Immature natural killer cell (primary cell): ENCODE results near the gene NFATC1. TPM values are rescaled to one million over a fixed set of nuclear protein-coding genes. Genes with fewer than 3 reads are reported as not detected.

Source experiments
- DNase-seq, 3 donors: peaks; one replicate each; pipeline ENCODE4 v3.0.0; 2022; ENCODE audit warnings: mixed read lengths in 1 of 3
- H3K27ac Mint-ChIP-seq, 6 donors: one replicate each; pipeline ENCODE4 v1.8.0; 2020; ENCODE audit warnings: mixed read lengths in 6 of 6, mild to moderate bottlenecking in 5 of 6, inconsistent platforms in 4 of 6, moderate library complexity in 3 of 6
- H3K27me3 Mint-ChIP-seq, 3 donors: one replicate each; pipeline ENCODE4 v1.8.0; 2020 to 2021; ENCODE audit warnings: low read depth in 3 of 3, mild to moderate bottlenecking in 3 of 3, mixed read lengths in 3 of 3, moderate library complexity in 3 of 3, inconsistent platforms in 1 of 3
- H3K36me3 Mint-ChIP-seq, 3 donors: one replicate each; pipeline ENCODE4 v1.8.0; 2020; ENCODE audit warnings: mixed read lengths in 3 of 3, inconsistent platforms in 2 of 3, mild to moderate bottlenecking in 2 of 3
- H3K4me1 Mint-ChIP-seq, 2 donors: one replicate each; pipeline ENCODE4 v1.8.0; 2020; ENCODE audit warnings: inconsistent platforms in 2 of 2, mild to moderate bottlenecking in 2 of 2, mixed read lengths in 2 of 2, moderate library complexity in 1 of 2
- H3K4me3 Mint-ChIP-seq, 5 donors: one replicate each; pipeline ENCODE4 v1.8.0; 2020; ENCODE audit warnings: mild to moderate bottlenecking in 5 of 5, mixed read lengths in 5 of 5, inconsistent platforms in 3 of 5, moderate library complexity in 3 of 5
- H3K9me3 Mint-ChIP-seq, 6 donors: one replicate each; pipeline ENCODE4 v1.8.0; 2020; ENCODE audit warnings: mild to moderate bottlenecking in 6 of 6, mixed read lengths in 6 of 6, inconsistent platforms in 4 of 6, moderate library complexity in 3 of 6
- polyA plus RNA-seq, 3 donors: library from polyadenylated mRNA; unstranded; fragments of 300-500 nt; fragmentation: Illumina TruSeq; gene quantifications; one replicate each; pipeline ENCODE4 v1.2.3, GENCODE V29; 2021

The NFATC1 gene
- polyA plus RNA-seq, 3 donors from 2014 or later: 3.1 to 17.6 (median 8.9) TPM

- peak; percentile 42 to 52 (median 51) for DNase-seq
- H3K9me3 Mint-ChIP-seq: no peaks in the 10 kb centered on the region
- H3K4me3 Mint-ChIP-seq: peak overlapping the region; percentile 71 to 82 (median 72)
- H3K27me3 Mint-ChIP-seq: peaks cover 0 to 10% (median 2%) of the 10 kb centered on the region in 3 donors
- H3K4me1 Mint-ChIP-seq: peaks cover 48% of the 10 kb centered on the region in 2 donors
- peaks cover 0 to 13% (median 8%) of the 10 kb centered on the region in 3 donors for H3K36me3 Mint-ChIP-seq
- peak overlapping the region; percentile 14 to 94 (median 84) for H3K27ac Mint-ChIP-seq
These were observed 112.1 kb downstream of the NFATC1 start for GRCh38 chr18:79507546-79508480.

GRCh38 chr18:79508565-79509535 is 113.1 kb downstream of the NFATC1 start:
- no peaks in the 10 kb centered on the region for H3K9me3 Mint-ChIP-seq
- peaks cover 0 to 13% (median 8%) of the 10 kb centered on the region in 3 donors for H3K36me3 Mint-ChIP-seq
- DNase-seq: no peak
- H3K4me3 Mint-ChIP-seq: peak overlapping the region; percentile 67 to 82 (median 72)
- peaks cover 48% of the 10 kb centered on the region in 2 donors for H3K4me1 Mint-ChIP-seq
- H3K27me3 Mint-ChIP-seq: peaks cover 0 to 10% (median 2%) of the 10 kb centered on the region in 3 donors
- H3K27ac Mint-ChIP-seq: peak overlapping the region in 5 of 6 donors; percentile 14 to 87 (median 69)

- H3K27ac Mint-ChIP-seq: peak overlapping the region in 2 of 6 donors; percentile 12 to 61
These were observed 113.8 kb downstream of the NFATC1 start for GRCh38 chr18:79509536-79509930.

GRCh38 chr18:79510046-79510685 is 114.4 kb downstream of the NFATC1 start:
- Mint-ChIP-seq H3K9me3 (no peaks in the 10 kb centered on the region), H3K4me3 (no peak overlapping the region), H3K4me1 (peaks cover 41 to 42% of the 10 kb centered on the region in 2 donors), H3K36me3 (peaks cover 0 to 13% (median 8%) of the 10 kb centered on the region in 3 donors), H3K27me3 (peaks cover 0 to 10% (median 2%) of the 10 kb centered on the region in 3 donors), H3K27ac (peak overlapping the region in 1 of 6 donors; percentile 12)
- DNase-seq: no peak

More at GRCh38 chr18:79509536-79509930, 113.8 kb downstream of the NFATC1 start:
- no peaks in the 10 kb centered on the region for H3K9me3 Mint-ChIP-seq
- H3K36me3 Mint-ChIP-seq: peaks cover 0 to 13% (median 8%) of the 10 kb centered on the region in 3 donors
- DNase-seq: no peak
- peaks cover 0 to 10% (median 2%) of the 10 kb centered on the region in 3 donors for H3K27me3 Mint-ChIP-seq
- H3K4me1 Mint-ChIP-seq: peaks cover 42% of the 10 kb centered on the region in 2 donors
- H3K4me3 Mint-ChIP-seq: no peak overlapping the region

GRCh38 chr18:79510731-79511241 is 115.1 kb downstream of the NFATC1 start:
- H3K36me3 Mint-ChIP-seq: peaks cover 0 to 13% (median 8%) of the 10 kb centered on the region in 3 donors
- H3K4me1 Mint-ChIP-seq: peaks cover 38 to 40% of the 10 kb centered on the region in 2 donors
- no peak overlapping the region for H3K27ac Mint-ChIP-seq
- no peak overlapping the region for H3K4me3 Mint-ChIP-seq
- H3K9me3 Mint-ChIP-seq: no peaks in the 10 kb centered on the region
- no peak for DNase-seq
- peaks cover 0 to 10% (median 2%) of the 10 kb centered on the region in 3 donors for H3K27me3 Mint-ChIP-seq

- Mint-ChIP-seq H3K36me3 (peaks cover 0 to 13% (median 8%) of the 10 kb centered on the region in 3 donors), H3K27ac (no peak overlapping the region), H3K27me3 (peaks cover 0 to 8% (median 2%) of the 10 kb centered on the region in 3 donors), H3K9me3 (no peaks in the 10 kb centered on the region), H3K4me3 (no peak overlapping the region), H3K4me1 (peaks cover 33 to 35% of the 10 kb centered on the region in 2 donors)
- DNase-seq: no peak
These were observed 115.5 kb downstream of the NFATC1 start for GRCh38 chr18:79511271-79511670.

- no peaks in the 10 kb centered on the region for H3K9me3 Mint-ChIP-seq
- peaks cover 0 to 13% (median 8%) of the 10 kb centered on the region in 3 donors for H3K36me3 Mint-ChIP-seq
- peaks cover 0 to 5% (median 2%) of the 10 kb centered on the region in 3 donors for H3K27me3 Mint-ChIP-seq
- no peak overlapping the region for H3K4me3 Mint-ChIP-seq
- peaks cover 29 to 32% of the 10 kb centered on the region in 2 donors for H3K4me1 Mint-ChIP-seq
- no peak overlapping the region for H3K27ac Mint-ChIP-seq
- no peak for DNase-seq
These were observed 116.1 kb downstream of the NFATC1 start for GRCh38 chr18:79511671-79512301.

- Mint-ChIP-seq H3K27me3 (peaks cover 0 to 3% (median 2%) of the 10 kb centered on the region in 3 donors), H3K27ac (no peak overlapping the region), H3K4me1 (peaks cover 28 to 32% of the 10 kb centered on the region in 2 donors), H3K9me3 (no peaks in the 10 kb centered on the region), H3K36me3 (peaks cover 0 to 13% (median 8%) of the 10 kb centered on the region in 3 donors), H3K4me3 (no peak overlapping the region)
- no peak for DNase-seq
These were observed 117.0 kb downstream of the NFATC1 start for GRCh38 chr18:79512461-79513380.

- no peak for DNase-seq
- Mint-ChIP-seq H3K9me3 (no peaks in the 10 kb centered on the region), H3K27me3 (peaks cover 0 to 2% (median under 1%) of the 10 kb centered on the region in 3 donors), H3K27ac (no peak overlapping the region), H3K4me3 (no peak overlapping the region), H3K36me3 (peaks cover 0 to 10% (median 8%) of the 10 kb centered on the region in 3 donors), H3K4me1 (peaks cover 23 to 30% of the 10 kb centered on the region in 2 donors)
These were observed 117.8 kb downstream of the NFATC1 start for GRCh38 chr18:79513381-79514081.

GRCh38 chr18:79515331-79515730 is 119.6 kb downstream of the NFATC1 start:
- Mint-ChIP-seq H3K9me3 (no peaks in the 10 kb centered on the region), H3K4me1 (peaks cover 22 to 27% of the 10 kb centered on the region in 2 donors), H3K4me3 (no peak overlapping the region), H3K27me3 (peaks cover 0 to 3% (median 0%) of the 10 kb centered on the region in 3 donors), H3K27ac (no peak overlapping the region), H3K36me3 (peaks cover 0 to 5% (median 0%) of the 10 kb centered on the region in 3 donors)
- no peak for DNase-seq

GRCh38 chr18:79515944-79516351 is 120.2 kb downstream of the NFATC1 start:
- Mint-ChIP-seq H3K4me3 (no peak overlapping the region), H3K4me1 (peaks cover 27 to 28% of the 10 kb centered on the region in 2 donors), H3K36me3 (peaks cover 0 to 4% (median 0%) of the 10 kb centered on the region in 3 donors), H3K27me3 (peaks cover 0 to 4% (median 0%) of the 10 kb centered on the region in 3 donors), H3K27ac (no peak overlapping the region), H3K9me3 (no peaks in the 10 kb centered on the region)
- DNase-seq: no peak
